Vagina (tissue), 2 donors: ENCODE measurements around the gene LACTBL1.

Source experiments
- POLR2AphosphoS5 ChIP-seq, 2 donors: sonication (generic); formaldehyde crosslinking; IDR thresholded peaks; one replicate each; pipeline ENCODE4 v1.9.0; 2017; ENCODE audit warnings: antibody characterized with exemption in 2 of 2, mild to moderate bottlenecking in 2 of 2, low read depth in 1 of 2; ENCODE audit not compliant: insufficient read depth in 1 of 2
- TF ChIP-seq, protein P1 (sequence below), 3 experiments: fragments of 450-650 bp in 2 of 3; fragments of 200-600 bp in 1 of 3; sonication (generic) in 1 of 3; IDR thresholded peaks; one replicate each; pipeline ENCODE4 v1.5.1; 2017 to 2019; ENCODE audit warnings: antibody characterized with exemption in 3 of 3, mild to moderate bottlenecking in 2 of 3, moderate library complexity in 2 of 3

DNA sequence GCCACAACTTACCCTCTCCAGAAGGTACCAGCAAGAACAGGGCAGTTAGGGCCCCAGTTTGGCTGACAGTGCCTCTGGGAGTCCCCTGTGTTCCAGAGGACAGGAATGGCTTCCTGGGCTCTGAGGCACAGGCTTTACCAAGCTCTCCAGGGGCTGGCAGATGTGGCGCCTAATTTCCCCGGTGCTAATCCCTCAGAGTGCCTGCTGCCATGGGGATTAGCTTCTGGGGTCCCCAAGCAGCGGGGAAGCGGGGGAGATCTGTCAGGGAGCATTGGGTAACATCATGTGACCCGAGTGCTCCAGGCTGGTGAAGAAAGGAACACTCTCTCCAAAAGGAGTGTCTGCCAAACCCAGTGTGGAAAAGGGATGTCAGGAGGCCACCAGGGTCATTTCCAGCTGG lies at the start of gene LACTBL1:
- TF ChIP-seq, protein P1, sequence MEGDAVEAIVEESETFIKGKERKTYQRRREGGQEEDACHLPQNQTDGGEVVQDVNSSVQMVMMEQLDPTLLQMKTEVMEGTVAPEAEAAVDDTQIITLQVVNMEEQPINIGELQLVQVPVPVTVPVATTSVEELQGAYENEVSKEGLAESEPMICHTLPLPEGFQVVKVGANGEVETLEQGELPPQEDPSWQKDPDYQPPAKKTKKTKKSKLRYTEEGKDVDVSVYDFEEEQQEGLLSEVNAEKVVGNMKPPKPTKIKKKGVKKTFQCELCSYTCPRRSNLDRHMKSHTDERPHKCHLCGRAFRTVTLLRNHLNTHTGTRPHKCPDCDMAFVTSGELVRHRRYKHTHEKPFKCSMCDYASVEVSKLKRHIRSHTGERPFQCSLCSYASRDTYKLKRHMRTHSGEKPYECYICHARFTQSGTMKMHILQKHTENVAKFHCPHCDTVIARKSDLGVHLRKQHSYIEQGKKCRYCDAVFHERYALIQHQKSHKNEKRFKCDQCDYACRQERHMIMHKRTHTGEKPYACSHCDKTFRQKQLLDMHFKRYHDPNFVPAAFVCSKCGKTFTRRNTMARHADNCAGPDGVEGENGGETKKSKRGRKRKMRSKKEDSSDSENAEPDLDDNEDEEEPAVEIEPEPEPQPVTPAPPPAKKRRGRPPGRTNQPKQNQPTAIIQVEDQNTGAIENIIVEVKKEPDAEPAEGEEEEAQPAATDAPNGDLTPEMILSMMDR (IDR thresholded peaks at IDR 0.05): no peak
- TF ChIP-seq POLR2AphosphoS5 (IDR thresholded peaks at IDR 0.05; ENCODE audit: insufficient read depth in 1 of 2, low read depth in 1 of 2): no peak
